HG02938 (cell line): Measurements from ENCODE around the gene SAFB.
"Not testable (repeated sequence)": the region's sequence is repeated elsewhere in the genome, so short reads cannot be mapped to it uniquely, and the experiment has no call there.

ENCODE experiments used
- ATAC-seq: cut with Tn5 transposase; IDR thresholded peaks from one replicate; pipeline ENCODE4 v1.9.1; 2021; ENCODE audit warnings: mild to moderate bottlenecking, moderate library complexity; ENCODE audit not compliant: unreplicated experiment

The SAFB gene

GRCh38 chr19:5594521-5594950 is 28.3 kb upstream of the SAFB start:
- no peak for ATAC-seq

GRCh38 chr19:5595129-5595528 is 27.8 kb upstream of the SAFB start:
- no peak for ATAC-seq

GRCh38 chr19:5595745-5596144 is 27.1 kb upstream of the SAFB start:
- ATAC-seq = no peak

- no peak for ATAC-seq
Measured at GRCh38 chr19:5600797-5601196, 22.1 kb upstream of the SAFB start.

- ATAC-seq = no peak
Measured at GRCh38 chr19:5603626-5604025, 19.3 kb upstream of the SAFB start.

- no peak for ATAC-seq
Measured at GRCh38 chr19:5605362-5605761, 17.5 kb upstream of the SAFB start.

- no peak for ATAC-seq
Measured at GRCh38 chr19:5607318-5608275, 15.3 kb upstream of the SAFB start.

- no peak for ATAC-seq
Measured at GRCh38 chr19:5608291-5608690, 14.6 kb upstream of the SAFB start.

GRCh38 chr19:5608766-5609165 is 14.1 kb upstream of the SAFB start:
- ATAC-seq = not testable (repeated sequence)

GRCh38 chr19:5609881-5610448 is 12.9 kb upstream of the SAFB start:
- ATAC-seq = no peak

GRCh38 chr19:5612891-5613865 is 9.7 kb upstream of the SAFB start:
- no peak for ATAC-seq

GRCh38 chr19:5615756-5616327 is 7.0 kb upstream of the SAFB start:
- no peak for ATAC-seq

GRCh38 chr19:5617080-5617479 is 5.8 kb upstream of the SAFB start:
- ATAC-seq = no peak

- no peak for ATAC-seq
Measured at GRCh38 chr19:5618591-5618990, 4.3 kb upstream of the SAFB start.

- no peak for ATAC-seq
Measured at GRCh38 chr19:5619946-5620345, 2.9 kb upstream of the SAFB start.

- ATAC-seq = no peak
Measured at GRCh38 chr19:5621311-5621944, 1.5 kb upstream of the SAFB start.

GRCh38 chr19:5621945-5622464 is 878 bp upstream of the SAFB start:
- no peak for ATAC-seq

- no peak for ATAC-seq
Measured at GRCh38 chr19:5623397-5624017, 624 bp downstream of the SAFB start.

- no peak for ATAC-seq
Measured at GRCh38 chr19:5624018-5624663, 1.3 kb downstream of the SAFB start.
